Measurements from ENCODE around the gene SEMA3D. TPM values are rescaled to one million over a fixed set of nuclear protein-coding genes. Genes with fewer than 3 reads are reported as not detected.

Gene SEMA3D
- total RNA-seq, 4 donors from 2014 or later, result 4.8 to 12.7 (median 9.8) TPM

DNA sequence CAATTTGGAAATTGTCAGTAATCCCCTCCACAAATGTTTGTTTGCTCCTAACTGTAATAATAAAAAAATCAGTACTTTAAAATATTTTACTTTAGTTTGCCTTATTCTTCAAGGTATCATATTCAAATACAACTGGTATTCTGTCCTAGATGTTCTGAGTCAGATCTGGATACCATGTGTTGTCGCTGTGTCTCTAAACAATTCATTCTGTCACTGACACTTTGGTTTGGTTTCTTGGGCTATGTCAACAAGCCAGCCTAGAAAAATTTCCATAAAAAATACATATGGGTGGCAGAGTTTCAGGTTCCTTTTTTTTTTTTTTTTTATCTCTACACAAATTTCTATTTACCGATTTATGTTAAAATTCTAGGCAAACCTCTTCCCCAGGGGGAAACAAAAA lies 33.2 kb upstream of the SEMA3D start:
- H3K4me1 ChIP-seq, result no peaks in the 10 kb centered on the region
- H3K27ac ChIP-seq, result no peak overlapping the region
- no peaks in the 10 kb centered on the region for H3K36me3 ChIP-seq
- DNase-seq (ENCODE audit: low spot score in 2 of 2), result no peak
- H3K9me3 ChIP-seq, result no peaks in the 10 kb centered on the region
- no peak overlapping the region for H3K4me3 ChIP-seq
- TF ChIP-seq EP300 (IDR thresholded peaks at IDR 0.05) (no peak), CTCF (IDR thresholded peaks at IDR 0.05) (no peak), POLR2A (IDR thresholded peaks at IDR 0.05) (no peak)
- WGBS, 2 donors, result 90 to 93% methylated on average over 2 of the region's 2 CpGs
- H3K27me3 ChIP-seq, result no peaks in the 10 kb centered on the region

- Histone ChIP-seq H3K27me3 (no peaks in the 10 kb centered on the region), H3K4me3 (no peak overlapping the region), H3K4me1 (no peaks in the 10 kb centered on the region), H3K36me3 (no peaks in the 10 kb centered on the region), H3K9me3 (no peaks in the 10 kb centered on the region), H3K27ac (no peak overlapping the region)
- 90 to 93% methylated on average over 2 of the region's 2 CpGs for WGBS, 2 donors
- no peak for DNase-seq (ENCODE audit: low spot score in 2 of 2)
- TF ChIP-seq CTCF (IDR thresholded peaks at IDR 0.05), result no peak
- TF ChIP-seq POLR2A (IDR thresholded peaks at IDR 0.05), result no peak
- TF ChIP-seq EP300 (IDR thresholded peaks at IDR 0.05), result no peak
These were observed 30.2 kb upstream of the SEMA3D start for GRCh38 chr7:85217085-85217484.

DNA sequence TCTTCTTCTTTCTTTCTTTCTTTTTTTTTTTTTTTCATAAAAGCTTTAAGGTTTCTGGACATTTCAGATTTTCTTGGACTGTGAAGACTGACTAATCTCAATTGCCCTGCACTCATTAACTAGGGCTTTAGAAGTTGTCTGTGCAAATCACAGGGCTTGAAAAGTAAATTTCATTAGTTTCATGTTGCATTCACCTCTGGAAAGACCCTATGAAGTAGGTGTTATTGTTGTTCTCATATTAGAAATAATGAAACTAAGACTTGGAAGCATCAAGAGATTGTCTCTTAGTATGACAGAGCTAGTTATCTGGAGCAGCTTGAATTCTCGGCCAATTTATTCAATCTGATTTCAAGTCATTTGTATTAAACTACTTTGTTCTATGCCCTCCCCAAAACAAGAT lies 28.2 kb upstream of the SEMA3D start:
- no peak for DNase-seq (ENCODE audit: low spot score in 2 of 2)
- Histone ChIP-seq H3K4me3 (no peak overlapping the region), H3K9me3 (no peaks in the 10 kb centered on the region), H3K36me3 (no peaks in the 10 kb centered on the region), H3K27ac (no peak overlapping the region), H3K4me1 (no peaks in the 10 kb centered on the region), H3K27me3 (no peaks in the 10 kb centered on the region)
- 88 to 97% methylated on average over 1 of the region's 1 CpG for WGBS, 2 donors
- TF ChIP-seq EP300 (IDR thresholded peaks at IDR 0.05) (no peak), CTCF (IDR thresholded peaks at IDR 0.05) (no peak), POLR2A (IDR thresholded peaks at IDR 0.05) (no peak)

GRCh38 chr7:85213500-85213899 lies 26.6 kb upstream of the SEMA3D start:
- no peak for TF ChIP-seq EP300 (IDR thresholded peaks at IDR 0.05)
- TF ChIP-seq POLR2A (IDR thresholded peaks at IDR 0.05), result no peak
- TF ChIP-seq CTCF (IDR thresholded peaks at IDR 0.05), result no peak
- no peak overlapping the region for H3K27ac ChIP-seq
- H3K9me3 ChIP-seq, result no peaks in the 10 kb centered on the region
- H3K4me1 ChIP-seq, result no peaks in the 10 kb centered on the region
- WGBS, 2 donors, result 63 to 69% methylated on average over 1 of the region's 1 CpG
- no peaks in the 10 kb centered on the region for H3K36me3 ChIP-seq
- no peak for DNase-seq (ENCODE audit: low spot score in 2 of 2)
- H3K4me3 ChIP-seq, result no peak overlapping the region
- no peaks in the 10 kb centered on the region for H3K27me3 ChIP-seq

DNA sequence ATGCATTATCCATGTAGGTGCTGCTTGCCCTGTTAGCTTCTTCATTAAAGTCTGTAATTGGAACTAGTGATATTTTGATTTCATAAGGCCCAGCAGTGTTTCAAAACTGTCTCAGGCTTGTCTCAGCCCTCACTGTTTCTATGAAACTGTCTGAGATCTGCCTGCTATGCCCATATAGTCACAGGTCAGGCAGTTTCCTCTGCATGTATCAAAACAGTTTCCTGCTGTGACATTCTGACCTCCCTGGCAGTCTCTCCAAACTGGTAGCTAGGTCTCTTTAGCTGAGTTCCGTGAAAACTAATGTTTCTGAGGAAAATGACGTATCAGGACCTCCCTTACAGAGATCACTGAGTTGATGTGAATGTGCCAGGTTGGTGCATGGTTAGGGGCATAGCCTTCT lies 18.9 kb upstream of the SEMA3D start:
- Histone ChIP-seq H3K4me1 (no peaks in the 10 kb centered on the region), H3K36me3 (no peaks in the 10 kb centered on the region), H3K9me3 (no peaks in the 10 kb centered on the region), H3K27me3 (no peaks in the 10 kb centered on the region), H3K27ac (no peak overlapping the region), H3K4me3 (no peak overlapping the region)
- DNase-seq (ENCODE audit: low spot score in 2 of 2), result no peak
- 57 to 64% methylated on average over 2 of the region's 2 CpGs for WGBS, 2 donors
- TF ChIP-seq POLR2A (IDR thresholded peaks at IDR 0.05) (no peak), CTCF (IDR thresholded peaks at IDR 0.05) (no peak), EP300 (IDR thresholded peaks at IDR 0.05) (no peak)

All from tibial nerve (tissue), 4 donors.